GM21367 (cell line): Measurements from ENCODE around the gene GAS5.
A peak's percentile ranks its signal among the peaks of the same experiment; 100 is the strongest.
"Not testable (repeated sequence)": the region's sequence is repeated elsewhere in the genome, so short reads cannot be mapped to it uniquely, and the experiment has no call there.

Experiments used
- ATAC-seq: cut with Tn5 transposase; IDR thresholded peaks from one replicate; pipeline ENCODE4 v1.9.1; 2021; ENCODE audit not compliant: unreplicated experiment

GAS5 gene

GRCh38 chr1:173867753-173868265 lies at the start of gene GAS5:
GAS5 (minus strand) TSS chr1:173867989.
- ATAC-seq = peak; percentile 57

GRCh38 chr1:173917149-173917548 lies 49.4 kb upstream of the GAS5 start, which contains the start of gene SERPINC1:
SERPINC1 (minus strand) TSS chr1:173917327; CDS start chr1:173917259, 68 bp downstream.
- ATAC-seq = no peak

- ATAC-seq = no peak
Measured at GRCh38 chr1:173916667-173917066, 48.9 kb upstream of the GAS5 start.

- no peak for ATAC-seq
Measured at GRCh38 chr1:173915596-173915995, 47.8 kb upstream of the GAS5 start.

- no peak for ATAC-seq
Measured at GRCh38 chr1:173914366-173914871, 46.6 kb upstream of the GAS5 start.

- ATAC-seq = no peak
Measured at GRCh38 chr1:173913111-173913510, 45.3 kb upstream of the GAS5 start.

GRCh38 chr1:173903827-173904531 lies 36.2 kb upstream of the GAS5 start:
- no peak for ATAC-seq

GRCh38 chr1:173900992-173901391 lies 33.2 kb upstream of the GAS5 start:
- no peak for ATAC-seq

- ATAC-seq = no peak
Measured at GRCh38 chr1:173900427-173900826, 32.6 kb upstream of the GAS5 start.

GRCh38 chr1:173894189-173894588 lies 26.4 kb upstream of the GAS5 start:
- no peak for ATAC-seq

GRCh38 chr1:173893611-173894010 lies 25.8 kb upstream of the GAS5 start:
- ATAC-seq = no peak

- ATAC-seq = no peak
Measured at GRCh38 chr1:173889885-173890284, 22.1 kb upstream of the GAS5 start.

GRCh38 chr1:173888749-173889148 lies 21.0 kb upstream of the GAS5 start:
- ATAC-seq = no peak

- no peak for ATAC-seq
Measured at GRCh38 chr1:173887627-173888026, 19.8 kb upstream of the GAS5 start.

- no peak for ATAC-seq
Measured at GRCh38 chr1:173886746-173887611, 19.2 kb upstream of the GAS5 start.

- ATAC-seq = no peak
Measured at GRCh38 chr1:173884701-173885100, 16.9 kb upstream of the GAS5 start.

GRCh38 chr1:173881117-173881516 lies 13.3 kb upstream of the GAS5 start:
- not testable (repeated sequence) for ATAC-seq

- no peak for ATAC-seq
Measured at GRCh38 chr1:173878251-173878650, 10.5 kb upstream of the GAS5 start.

GRCh38 chr1:173876732-173877131 lies 8.9 kb upstream of the GAS5 start:
- no peak for ATAC-seq

- no peak for ATAC-seq
Measured at GRCh38 chr1:173871500-173871899, 3.7 kb upstream of the GAS5 start.

GRCh38 chr1:173871091-173871490 lies 3.3 kb upstream of the GAS5 start:
- no peak for ATAC-seq
